Renal cortical epithelial cell (primary cell): ENCODE results near the gene F5. TPM values are rescaled to one million over a fixed set of nuclear protein-coding genes. Genes with fewer than 3 reads are reported as not detected.

Source experiments
- DNase-seq: peaks from one replicate; pipeline ENCODE4 v3.0.0-alpha.2; 2011; ENCODE audit warnings: low read depth
- total RNA-seq: library from RNA; depleted of rRNA; stranded (reverse); fragments of >200 nt; gene quantifications from 2 replicates; pipeline ENCODE4 v1.2.3, GENCODE V29; 2014

F5 gene
- under 0.01 and 0.05 TPM in 2 replicates for total RNA-seq

DNA sequence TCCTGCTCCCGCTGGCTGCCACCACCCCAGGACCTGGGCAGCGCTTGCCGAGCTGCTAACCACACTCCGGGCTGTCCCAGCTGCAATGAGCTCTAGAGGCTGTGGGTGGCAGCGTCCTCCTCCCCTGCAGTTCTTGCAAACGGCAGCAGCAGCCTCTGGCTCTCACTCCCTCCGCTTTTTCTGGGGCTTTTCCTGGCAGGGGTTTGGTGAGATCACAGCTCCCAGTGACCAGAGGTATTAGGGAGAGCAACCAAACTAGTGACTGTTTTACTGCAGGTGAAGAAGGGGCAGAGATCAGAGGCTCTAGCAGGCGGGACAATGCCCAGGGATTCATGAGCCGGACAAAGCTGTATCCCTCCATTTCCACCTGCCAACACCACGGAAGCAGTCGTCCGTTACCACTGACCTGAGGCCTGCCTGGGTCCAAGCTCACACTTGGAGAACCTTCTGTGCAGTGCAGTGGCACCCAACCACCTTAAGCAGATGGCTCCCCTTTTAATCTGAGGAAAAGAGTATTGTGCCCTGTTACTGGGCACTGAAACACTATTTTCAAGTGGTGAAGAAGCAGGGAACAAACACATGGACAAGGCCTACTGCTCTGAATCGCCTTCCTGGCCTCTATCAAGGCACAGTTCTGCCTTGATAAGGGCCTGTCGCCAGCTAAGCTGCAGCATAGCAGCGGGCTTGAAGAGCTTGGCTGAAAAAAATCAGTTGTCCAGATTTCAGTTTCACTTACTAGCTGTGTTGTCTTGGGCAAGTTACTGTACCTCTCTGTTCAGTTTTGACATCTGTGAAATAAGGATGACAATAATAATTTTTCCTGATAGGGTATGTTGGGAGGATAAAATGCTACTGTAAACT lies at the start of gene F5:
TSS of gene F5 (minus strand) at position 87 of the 861 bp plus-strand sequence. CDS start 95 bp downstream, outside the sequence.
- peak; percentile 74 for DNase-seq

- no peak for DNase-seq
Observed at GRCh38 chr1:169634877-169635276, 48.6 kb upstream of the F5 start.

- DNase-seq: no peak
Observed at GRCh38 chr1:169634145-169634544, 47.9 kb upstream of the F5 start.

- DNase-seq: no peak
Observed at GRCh38 chr1:169631249-169631648, 45.0 kb upstream of the F5 start.

GRCh38 chr1:169630006-169630405 lies 43.7 kb upstream of the F5 start, which contains the start of gene SELP:
Gene SELP (minus strand): TSS chr1:169630124. CDS start chr1:169630074, 50 bp downstream.
- DNase-seq: peak; percentile 75

GRCh38 chr1:169624912-169625311 lies 38.6 kb upstream of the F5 start:
- no peak for DNase-seq

DNA sequence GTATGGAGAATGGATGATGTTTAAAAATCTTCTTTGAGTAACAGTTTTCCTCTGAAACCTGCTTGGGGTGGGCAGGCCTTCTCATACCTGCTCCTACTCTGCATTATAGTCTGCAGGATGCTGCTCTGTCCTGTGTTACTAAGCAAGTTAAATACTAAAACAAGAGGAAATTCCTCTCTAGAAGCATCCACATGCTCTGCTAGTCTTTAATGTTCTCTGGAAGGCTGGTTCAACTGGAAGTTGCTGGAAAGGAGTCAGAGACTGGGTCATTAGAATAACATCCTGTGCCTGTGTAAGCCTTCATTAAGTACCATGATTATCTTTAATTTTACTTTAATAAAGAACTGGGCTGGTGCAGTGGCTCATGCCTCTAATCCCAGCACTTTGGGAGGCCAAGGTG lies 37.8 kb upstream of the F5 start:
- peak; percentile 13 for DNase-seq

- no peak for DNase-seq
Observed at GRCh38 chr1:169623132-169623926, 37.0 kb upstream of the F5 start.

GRCh38 chr1:169620565-169620964 lies 34.3 kb upstream of the F5 start:
- DNase-seq: no peak

DNA sequence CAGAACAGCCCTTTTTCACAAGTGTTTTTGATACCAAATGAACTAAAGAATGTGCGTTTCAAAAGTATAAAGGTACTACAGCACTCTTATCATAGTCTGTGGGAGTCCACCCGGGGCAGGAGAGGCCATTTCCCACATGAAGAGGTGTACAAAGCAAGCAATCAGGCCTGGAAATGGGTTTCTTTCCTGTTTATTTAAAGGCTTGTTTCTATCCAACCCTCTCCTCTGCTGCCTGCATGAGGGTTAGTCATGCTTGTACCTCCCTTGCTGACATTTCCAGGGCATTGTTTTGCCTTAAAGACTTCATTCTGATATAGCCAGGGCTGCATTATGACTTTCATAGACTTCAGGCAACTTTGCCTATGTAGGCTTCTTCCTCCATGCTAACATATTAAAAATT lies 32.1 kb upstream of the F5 start:
- peak; percentile 24 for DNase-seq

DNA sequence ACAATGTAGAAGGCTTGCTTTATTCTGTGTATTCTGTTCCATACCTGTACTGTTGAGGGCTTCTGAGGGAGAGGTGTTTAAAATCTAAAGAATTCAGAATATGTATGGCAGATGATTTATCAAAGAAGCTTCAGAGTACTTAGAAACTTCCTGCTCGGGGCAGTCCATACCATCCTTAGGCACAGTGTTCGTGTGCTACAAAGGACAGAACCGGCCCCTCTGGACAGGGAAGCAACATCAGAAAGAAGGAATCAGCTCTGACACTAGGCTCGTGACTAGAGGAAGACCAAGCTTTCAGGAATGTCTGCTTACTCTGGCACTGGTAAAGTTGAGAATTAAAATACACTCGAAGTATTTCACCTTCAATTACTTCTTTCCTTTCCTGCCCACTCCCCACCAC lies 29.5 kb upstream of the F5 start:
- no peak for DNase-seq

DNA sequence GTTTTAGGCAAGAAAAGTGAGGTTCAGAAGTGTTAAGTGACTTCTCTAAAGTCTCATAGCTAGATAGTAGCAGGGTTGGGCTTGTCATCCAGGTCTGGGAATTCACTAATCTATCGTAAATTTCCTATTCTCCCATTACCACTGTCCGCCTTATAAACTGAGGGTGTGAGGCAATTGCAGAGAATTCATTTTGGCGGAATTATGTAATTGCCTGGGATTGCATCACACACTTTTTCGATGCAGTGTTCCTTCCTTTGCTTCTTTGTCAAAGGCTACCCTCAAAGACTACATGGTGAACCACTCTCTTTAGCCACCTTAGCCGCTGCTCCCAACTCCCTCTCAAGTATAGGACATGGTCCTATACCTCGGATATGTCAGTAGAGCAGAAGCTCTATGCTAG lies 24.6 kb upstream of the F5 start:
- DNase-seq: no peak

GRCh38 chr1:169610108-169610507 lies 23.8 kb upstream of the F5 start:
- no peak for DNase-seq

DNA sequence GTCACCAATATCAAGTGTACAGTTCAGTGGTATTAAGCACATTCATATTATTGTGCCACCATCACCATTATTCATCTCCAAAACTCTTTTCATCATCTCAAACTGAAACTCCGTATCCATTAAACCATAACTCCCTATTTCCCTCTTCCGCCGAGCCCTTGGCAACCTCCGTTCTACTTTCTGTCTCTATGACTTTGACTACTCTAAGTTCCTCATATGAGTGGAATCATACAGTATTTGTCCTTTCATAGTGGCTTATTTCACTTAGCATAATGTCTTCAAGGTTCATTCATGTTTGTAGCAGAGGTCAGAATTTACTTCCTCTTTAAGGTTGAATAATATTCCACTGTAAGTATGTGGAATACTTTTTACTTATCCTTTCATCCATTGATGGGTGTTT lies 21.9 kb upstream of the F5 start:
- DNase-seq: no peak

DNA sequence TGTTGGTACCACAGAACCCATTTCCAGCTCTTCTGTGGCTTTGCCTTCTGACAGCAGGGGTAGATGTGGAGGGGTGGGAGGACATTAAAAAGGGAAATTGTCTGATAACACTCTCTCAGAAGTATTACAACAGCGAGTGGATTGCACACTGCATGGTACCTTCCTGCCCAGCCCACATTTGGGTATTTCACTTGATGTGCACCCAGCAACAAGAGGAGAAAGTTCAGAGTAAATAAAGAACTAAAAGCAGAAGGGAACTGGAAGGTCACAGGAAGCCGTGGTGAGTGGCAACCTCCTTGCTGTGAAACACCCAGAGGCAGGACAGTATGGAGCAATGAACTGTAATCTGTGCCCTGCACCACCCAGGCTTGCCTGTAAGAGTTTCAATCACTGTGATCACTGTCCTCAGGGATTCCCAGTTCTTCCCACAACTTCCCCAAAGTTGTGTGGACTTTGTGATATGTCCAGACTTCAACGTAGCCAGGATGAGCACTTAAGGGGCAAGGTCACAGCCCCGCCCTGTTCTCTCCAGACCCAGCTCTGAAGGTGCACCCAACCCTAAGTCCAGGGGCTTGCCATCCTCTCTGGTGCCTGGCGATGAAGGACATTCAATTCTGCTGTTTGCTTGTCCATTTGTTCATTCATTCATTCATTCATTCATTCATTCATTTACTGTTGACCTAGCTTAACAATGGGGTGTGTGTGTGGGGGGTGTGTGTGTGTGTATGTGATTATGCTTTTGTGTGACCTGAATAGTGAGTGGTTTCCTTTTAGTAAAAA lies 18.7 kb upstream of the F5 start:
- no peak for DNase-seq

- DNase-seq: peak; percentile 45
Observed at GRCh38 chr1:169601096-169601881, 15.0 kb upstream of the F5 start.

GRCh38 chr1:169595764-169596711 lies 9.8 kb upstream of the F5 start:
- peak; percentile 70 for DNase-seq

DNA sequence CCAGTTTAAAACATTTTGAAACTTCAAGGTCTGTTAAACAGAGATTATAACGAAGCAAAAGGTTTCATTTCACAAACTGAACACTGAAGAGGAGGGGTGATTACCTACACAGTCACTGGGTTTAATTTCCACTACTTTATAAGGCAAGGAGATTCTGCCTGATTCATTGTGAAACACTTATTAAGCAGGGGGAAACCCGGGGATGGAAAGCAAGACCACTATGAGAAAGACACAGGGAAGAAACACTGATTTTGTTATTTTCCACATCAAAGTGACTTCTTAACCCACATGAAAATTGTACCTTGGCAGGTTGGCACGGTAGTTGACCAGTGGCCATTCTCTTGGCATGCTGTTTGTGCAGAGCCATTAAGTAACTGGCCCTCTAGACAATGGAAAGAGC lies 8.1 kb upstream of the F5 start:
- DNase-seq: no peak

GRCh38 chr1:169590932-169591331 lies 4.7 kb upstream of the F5 start:
- no peak for DNase-seq
